GM21515 (cell line): ENCODE results near the gene STARD10.

Source experiments
- ATAC-seq: cut with Tn5 transposase; IDR thresholded peaks from one replicate; pipeline ENCODE4 v1.9.1; 2021; ENCODE audit not compliant: unreplicated experiment

The STARD10 gene

GRCh38 chr11:72750086-72750485 is 43.8 kb downstream of the STARD10 start:
- ATAC-seq = no peak

GRCh38 chr11:72747289-72747855 is 46.5 kb downstream of the STARD10 start:
- ATAC-seq = no peak

- ATAC-seq = no peak
These were observed 47.0 kb downstream of the STARD10 start for GRCh38 chr11:72746821-72747220.

GRCh38 chr11:72745925-72746550 is 47.8 kb downstream of the STARD10 start:
- no peak for ATAC-seq

- no peak for ATAC-seq
These were observed 48.3 kb downstream of the STARD10 start for GRCh38 chr11:72745511-72745910.

GRCh38 chr11:72744474-72744873 is 49.4 kb downstream of the STARD10 start:
- ATAC-seq = no peak

GRCh38 chr11:72743321-72744221 is 50.3 kb downstream of the STARD10 start:
- ATAC-seq = peak; percentile 40

GRCh38 chr11:72742513-72743320 is 51.1 kb downstream of the STARD10 start:
- no peak for ATAC-seq

GRCh38 chr11:72741849-72742512 is 51.9 kb downstream of the STARD10 start:
- ATAC-seq = no peak

- no peak for ATAC-seq
These were observed 52.4 kb downstream of the STARD10 start for GRCh38 chr11:72741429-72741833.

- ATAC-seq = no peak
These were observed 53.1 kb downstream of the STARD10 start for GRCh38 chr11:72740562-72741428.

GRCh38 chr11:72740060-72740424 is 53.8 kb downstream of the STARD10 start:
- no peak for ATAC-seq

GRCh38 chr11:72739240-72740059 is 54.4 kb downstream of the STARD10 start:
- ATAC-seq = no peak

- ATAC-seq = peak; percentile 46
These were observed 55.4 kb downstream of the STARD10 start for GRCh38 chr11:72738199-72739141.

GRCh38 chr11:72737336-72737735 is 56.5 kb downstream of the STARD10 start:
- no peak for ATAC-seq

GRCh38 chr11:72736452-72737069 is 57.3 kb downstream of the STARD10 start:
- ATAC-seq = no peak

- no peak for ATAC-seq
These were observed 58.3 kb downstream of the STARD10 start for GRCh38 chr11:72735495-72736027.
